Ovary (tissue), 3 donors: Measurements from ENCODE around the gene CARMIL1.

Experiments used
- POLR2A ChIP-seq: fragments of 450-650 bp; IDR thresholded peaks from one replicate; pipeline ENCODE4 v1.6.1; 2017; ENCODE audit warnings: antibody characterized with exemption, mild to moderate bottlenecking, moderate library complexity
- TF ChIP-seq, protein P1 (sequence below), 3 donors: fragments of 450-650 bp in 2 of 3; fragments of 200-600 bp in 1 of 3; IDR thresholded peaks; one replicate each; pipeline versions ENCODE4 v1.5.1 to v1.8.0; 2016 to 2022; ENCODE audit warnings: antibody characterized with exemption in 3 of 3, mild to moderate bottlenecking in 1 of 3
- donor health status: DM: no; HTN: no; CAD: no.

GRCh38 chr6:25297039-25297441 is 17.9 kb downstream of the CARMIL1 start:
- TF ChIP-seq, protein P1, sequence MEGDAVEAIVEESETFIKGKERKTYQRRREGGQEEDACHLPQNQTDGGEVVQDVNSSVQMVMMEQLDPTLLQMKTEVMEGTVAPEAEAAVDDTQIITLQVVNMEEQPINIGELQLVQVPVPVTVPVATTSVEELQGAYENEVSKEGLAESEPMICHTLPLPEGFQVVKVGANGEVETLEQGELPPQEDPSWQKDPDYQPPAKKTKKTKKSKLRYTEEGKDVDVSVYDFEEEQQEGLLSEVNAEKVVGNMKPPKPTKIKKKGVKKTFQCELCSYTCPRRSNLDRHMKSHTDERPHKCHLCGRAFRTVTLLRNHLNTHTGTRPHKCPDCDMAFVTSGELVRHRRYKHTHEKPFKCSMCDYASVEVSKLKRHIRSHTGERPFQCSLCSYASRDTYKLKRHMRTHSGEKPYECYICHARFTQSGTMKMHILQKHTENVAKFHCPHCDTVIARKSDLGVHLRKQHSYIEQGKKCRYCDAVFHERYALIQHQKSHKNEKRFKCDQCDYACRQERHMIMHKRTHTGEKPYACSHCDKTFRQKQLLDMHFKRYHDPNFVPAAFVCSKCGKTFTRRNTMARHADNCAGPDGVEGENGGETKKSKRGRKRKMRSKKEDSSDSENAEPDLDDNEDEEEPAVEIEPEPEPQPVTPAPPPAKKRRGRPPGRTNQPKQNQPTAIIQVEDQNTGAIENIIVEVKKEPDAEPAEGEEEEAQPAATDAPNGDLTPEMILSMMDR (IDR thresholded peaks at IDR 0.05), result no peak
- no peak for TF ChIP-seq POLR2A
